Measurements from ENCODE around the gene SH3RF2. TPM values are rescaled to one million over a fixed set of nuclear protein-coding genes. Genes with fewer than 3 reads are reported as not detected.

SH3RF2 gene
- total RNA-seq, 6 donors from 2014 or later = 9.2 to 19.3 (median 14.3) TPM

DNA sequence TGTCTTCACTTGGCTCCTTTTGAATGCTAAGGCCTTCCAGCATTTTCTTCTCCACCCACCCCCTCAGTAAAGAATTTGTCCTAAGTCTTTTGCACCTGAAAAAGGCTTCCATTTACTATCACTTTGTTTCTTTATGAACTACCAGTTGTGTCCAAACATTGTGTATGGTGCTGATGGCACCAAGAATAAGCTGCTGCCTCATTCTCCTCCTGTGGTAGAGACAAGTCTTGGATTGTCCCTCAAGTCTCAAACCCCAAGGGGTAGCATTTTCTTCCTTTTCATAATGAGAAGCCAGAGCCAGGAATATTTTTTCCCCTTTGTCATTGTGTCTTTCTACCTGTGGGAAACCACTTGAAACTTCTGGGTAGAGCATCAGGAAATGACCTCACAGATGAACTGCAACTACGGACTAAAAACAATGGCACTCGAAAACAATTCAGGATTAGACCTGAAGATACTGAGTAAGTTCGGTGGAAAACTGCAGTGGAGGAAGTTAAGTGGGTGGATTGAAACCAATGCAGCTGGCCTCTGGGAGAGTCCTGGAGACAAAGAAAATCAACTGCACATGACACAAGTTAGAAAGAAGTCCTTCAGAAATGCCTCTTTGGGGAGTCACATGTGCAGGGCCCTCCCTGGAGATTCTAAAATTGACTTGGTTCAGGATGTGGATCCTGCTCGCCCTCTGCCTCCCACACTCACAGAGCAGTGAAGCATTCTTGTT is 80.5 kb downstream of the SH3RF2 start:
- Histone ChIP-seq H3K27me3 (no peaks in the 10 kb centered on the region), H3K4me1 (no peaks in the 10 kb centered on the region), H3K36me3 (no peaks in the 10 kb centered on the region), H3K4me3 (no peak overlapping the region), H3K9me3 (no peaks in the 10 kb centered on the region), H3K27ac (no peak overlapping the region)
- no peak for TF ChIP-seq POLR2AphosphoS5 (IDR thresholded peaks at IDR 0.05)
- TF ChIP-seq POLR2A (IDR thresholded peaks at IDR 0.05) = no peak
- TF ChIP-seq, protein P1, sequence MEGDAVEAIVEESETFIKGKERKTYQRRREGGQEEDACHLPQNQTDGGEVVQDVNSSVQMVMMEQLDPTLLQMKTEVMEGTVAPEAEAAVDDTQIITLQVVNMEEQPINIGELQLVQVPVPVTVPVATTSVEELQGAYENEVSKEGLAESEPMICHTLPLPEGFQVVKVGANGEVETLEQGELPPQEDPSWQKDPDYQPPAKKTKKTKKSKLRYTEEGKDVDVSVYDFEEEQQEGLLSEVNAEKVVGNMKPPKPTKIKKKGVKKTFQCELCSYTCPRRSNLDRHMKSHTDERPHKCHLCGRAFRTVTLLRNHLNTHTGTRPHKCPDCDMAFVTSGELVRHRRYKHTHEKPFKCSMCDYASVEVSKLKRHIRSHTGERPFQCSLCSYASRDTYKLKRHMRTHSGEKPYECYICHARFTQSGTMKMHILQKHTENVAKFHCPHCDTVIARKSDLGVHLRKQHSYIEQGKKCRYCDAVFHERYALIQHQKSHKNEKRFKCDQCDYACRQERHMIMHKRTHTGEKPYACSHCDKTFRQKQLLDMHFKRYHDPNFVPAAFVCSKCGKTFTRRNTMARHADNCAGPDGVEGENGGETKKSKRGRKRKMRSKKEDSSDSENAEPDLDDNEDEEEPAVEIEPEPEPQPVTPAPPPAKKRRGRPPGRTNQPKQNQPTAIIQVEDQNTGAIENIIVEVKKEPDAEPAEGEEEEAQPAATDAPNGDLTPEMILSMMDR (IDR thresholded peaks at IDR 0.05) = no peak
- no peak for TF ChIP-seq EP300 (IDR thresholded peaks at IDR 0.05)
- no peak for ATAC-seq (ENCODE audit: low FRiP score in 2 of 2)
- 60 to 63% methylated on average over 4 of the region's 4 CpGs for WGBS, 2 donors
- DNase-seq = no peak

DNA sequence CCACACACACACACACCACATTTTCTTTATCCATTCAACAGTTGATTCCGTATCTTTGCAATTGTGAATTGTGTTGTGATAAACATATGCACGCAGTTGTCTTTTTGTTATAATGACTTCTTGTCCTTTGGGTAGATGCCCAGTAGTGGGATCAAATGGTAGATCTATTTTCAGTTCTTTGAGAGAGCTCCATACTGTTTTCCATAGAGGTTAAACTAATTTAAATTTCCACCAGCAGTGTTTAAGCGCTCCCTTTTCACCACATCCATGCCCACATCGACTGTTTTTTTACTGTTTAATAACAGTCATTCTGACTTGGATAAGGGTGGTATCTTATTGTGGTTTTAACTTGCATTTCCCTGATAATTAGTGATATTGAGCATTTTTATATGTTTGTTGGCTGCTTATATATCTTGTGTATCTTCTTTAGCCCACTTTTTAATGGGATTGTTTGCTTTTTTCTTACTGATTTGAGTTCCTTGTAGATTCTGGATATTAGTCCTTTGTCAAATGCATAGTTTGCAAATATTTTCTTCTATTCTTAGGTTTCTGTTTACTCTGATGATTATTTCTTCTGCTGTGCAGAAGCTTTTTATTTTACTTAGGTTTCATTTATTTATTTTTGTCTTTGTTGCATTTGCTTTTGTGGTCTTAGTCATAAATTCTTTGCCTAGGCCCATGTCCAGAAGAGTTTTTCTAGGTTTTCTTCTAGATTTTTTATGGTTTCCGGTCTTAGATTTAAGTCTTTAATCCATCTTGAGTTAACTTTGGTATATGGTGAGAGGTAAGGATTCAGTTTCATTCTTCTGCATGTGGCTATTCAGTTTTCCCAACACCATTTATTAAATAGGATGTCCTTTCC is 82.4 kb downstream of the SH3RF2 start:
- Histone ChIP-seq H3K27me3 (no peaks in the 10 kb centered on the region), H3K9me3 (no peaks in the 10 kb centered on the region), H3K36me3 (no peaks in the 10 kb centered on the region), H3K4me1 (no peaks in the 10 kb centered on the region), H3K27ac (no peak overlapping the region), H3K4me3 (no peak overlapping the region)
- no peak for DNase-seq
- WGBS, 2 donors = 75 to 81% methylated on average over 5 of the region's 5 CpGs
- ATAC-seq (ENCODE audit: low FRiP score in 2 of 2) = no peak
- no peak for TF ChIP-seq POLR2AphosphoS5 (IDR thresholded peaks at IDR 0.05)
- no peak for TF ChIP-seq EP300 (IDR thresholded peaks at IDR 0.05)
- TF ChIP-seq, protein P1 (IDR thresholded peaks at IDR 0.05) = no peak
- TF ChIP-seq POLR2A (IDR thresholded peaks at IDR 0.05) = no peak

DNA sequence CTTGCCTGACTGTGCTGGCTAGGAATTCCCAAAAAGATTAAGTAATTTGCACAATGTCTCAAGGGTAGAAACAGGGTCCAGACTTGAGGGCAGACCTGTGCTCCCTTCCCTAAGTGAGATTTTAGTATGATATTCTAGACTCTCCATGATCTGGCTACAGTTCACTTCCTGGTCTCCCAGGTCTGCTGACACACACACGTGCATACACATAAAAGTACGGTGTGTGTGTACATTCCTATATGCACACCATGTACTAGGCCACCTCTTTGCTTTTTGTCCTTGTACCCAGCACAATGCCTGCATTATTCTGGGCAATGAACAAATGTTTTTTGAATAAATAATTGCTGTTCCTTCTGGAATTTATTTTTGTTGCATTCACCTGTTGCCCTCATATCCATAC is 83.7 kb downstream of the SH3RF2 start:
- DNase-seq (no peak), ATAC-seq (ENCODE audit: low FRiP score in 2 of 2) (no peak)
- WGBS, 2 donors = 33 to 64% methylated on average over 2 of the region's 2 CpGs
- Histone ChIP-seq H3K4me1 (no peaks in the 10 kb centered on the region), H3K36me3 (no peaks in the 10 kb centered on the region), H3K27me3 (no peaks in the 10 kb centered on the region), H3K27ac (no peak overlapping the region), H3K9me3 (no peaks in the 10 kb centered on the region), H3K4me3 (no peak overlapping the region)
- TF ChIP-seq POLR2AphosphoS5 (IDR thresholded peaks at IDR 0.05) (no peak), EP300 (IDR thresholded peaks at IDR 0.05) (no peak), POLR2A (IDR thresholded peaks at IDR 0.05) (no peak)
- TF ChIP-seq, protein P1 (IDR thresholded peaks at IDR 0.05) = no peak

DNA sequence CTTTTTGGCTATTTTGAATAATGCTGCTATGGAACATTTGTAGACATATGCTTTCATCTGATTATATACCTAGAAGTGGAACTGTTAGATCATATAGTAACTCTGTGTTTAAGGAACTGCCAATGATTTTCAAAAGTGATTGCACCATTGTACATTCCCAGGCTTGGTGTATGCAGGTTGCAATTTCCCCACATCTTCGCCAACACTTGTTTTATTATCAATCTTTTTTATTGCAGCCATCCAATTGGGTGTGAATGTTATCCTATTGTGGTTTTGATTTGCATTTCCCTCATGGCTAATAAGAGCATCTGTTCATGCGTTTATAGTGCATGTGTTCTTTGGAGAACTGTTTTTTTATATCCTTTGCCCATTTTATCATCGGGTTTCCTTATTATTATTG is 87.7 kb downstream of the SH3RF2 start:
- no peaks in the 10 kb centered on the region for H3K9me3 ChIP-seq
- no peaks in the 10 kb centered on the region for H3K4me1 ChIP-seq
- H3K27ac ChIP-seq = no peak overlapping the region
- no peak for ATAC-seq (ENCODE audit: low FRiP score in 2 of 2)
- H3K4me3 ChIP-seq = no peak overlapping the region
- 92% methylated on average over 3 of the region's 3 CpGs for WGBS, 2 donors
- H3K36me3 ChIP-seq = no peaks in the 10 kb centered on the region
- no peaks in the 10 kb centered on the region for H3K27me3 ChIP-seq
- TF ChIP-seq, protein P1 (IDR thresholded peaks at IDR 0.05) = no peak
- no peak for TF ChIP-seq POLR2AphosphoS5 (IDR thresholded peaks at IDR 0.05)
- no peak for TF ChIP-seq EP300 (IDR thresholded peaks at IDR 0.05)
- no peak for TF ChIP-seq POLR2A (IDR thresholded peaks at IDR 0.05)
- no peak for DNase-seq

All from upper lobe of left lung (tissue), 6 donors.